ENCODE measurements around the gene NUMA1. TPM values are rescaled to one million over a fixed set of nuclear protein-coding genes. Genes with fewer than 3 reads are reported as not detected.
A peak's percentile ranks its signal among the peaks of the same experiment; 100 is the strongest.

The NUMA1 gene
- total RNA-seq, 2 donors from 2014 or later: 102 to 130 TPM

DNA sequence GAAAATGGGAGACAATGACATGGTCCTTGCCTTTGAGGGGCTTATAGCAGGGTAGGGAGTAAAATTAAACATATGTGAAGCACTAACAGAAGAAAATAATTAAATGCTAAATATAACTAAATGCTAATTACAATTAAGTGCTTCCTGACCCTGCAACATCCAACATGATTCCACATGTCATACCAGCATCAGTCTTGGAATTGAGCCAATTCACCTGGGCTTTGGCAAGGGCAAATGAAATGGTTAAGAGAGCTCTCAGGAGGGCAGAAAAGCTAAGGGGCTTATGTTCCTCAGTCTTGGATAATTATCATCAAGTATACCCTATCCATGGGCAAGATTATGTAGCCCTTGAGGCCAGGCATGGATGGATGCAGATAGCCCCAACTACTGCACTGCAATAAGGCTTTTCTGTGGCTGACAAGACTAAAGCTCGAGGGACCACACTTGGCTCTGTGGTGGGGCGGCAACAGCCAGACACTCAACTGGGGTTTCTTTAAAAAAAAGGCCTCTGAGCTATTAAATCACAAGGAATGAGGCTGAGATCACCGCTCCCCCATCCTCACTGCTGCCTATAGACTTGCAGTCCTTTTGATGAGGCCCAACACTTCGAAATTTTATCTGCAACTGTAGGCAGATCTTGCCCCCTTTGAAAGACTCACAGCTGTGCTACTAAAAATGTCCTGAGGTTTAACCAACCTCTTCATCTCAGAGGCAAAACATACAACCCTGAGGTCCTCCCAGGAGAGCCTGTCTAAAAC, 42.6 kb downstream of the NUMA1 start:
- H3K4me1 ChIP-seq: peaks cover 0 to 55% of the 10 kb centered on the region in 2 donors
- H3K27me3 ChIP-seq: no peaks in the 10 kb centered on the region
- H3K9me3 ChIP-seq: no peaks in the 10 kb centered on the region
- DNase-seq (ENCODE audit: low spot score): no peak
- peak overlapping the region; percentile 97 to 98 for H3K27ac ChIP-seq
- H3K4me3 ChIP-seq: peak overlapping the region; percentile 5 to 60
- H3K36me3 ChIP-seq: peaks cover 29% of the 10 kb centered on the region
- TF ChIP-seq, protein P1, sequence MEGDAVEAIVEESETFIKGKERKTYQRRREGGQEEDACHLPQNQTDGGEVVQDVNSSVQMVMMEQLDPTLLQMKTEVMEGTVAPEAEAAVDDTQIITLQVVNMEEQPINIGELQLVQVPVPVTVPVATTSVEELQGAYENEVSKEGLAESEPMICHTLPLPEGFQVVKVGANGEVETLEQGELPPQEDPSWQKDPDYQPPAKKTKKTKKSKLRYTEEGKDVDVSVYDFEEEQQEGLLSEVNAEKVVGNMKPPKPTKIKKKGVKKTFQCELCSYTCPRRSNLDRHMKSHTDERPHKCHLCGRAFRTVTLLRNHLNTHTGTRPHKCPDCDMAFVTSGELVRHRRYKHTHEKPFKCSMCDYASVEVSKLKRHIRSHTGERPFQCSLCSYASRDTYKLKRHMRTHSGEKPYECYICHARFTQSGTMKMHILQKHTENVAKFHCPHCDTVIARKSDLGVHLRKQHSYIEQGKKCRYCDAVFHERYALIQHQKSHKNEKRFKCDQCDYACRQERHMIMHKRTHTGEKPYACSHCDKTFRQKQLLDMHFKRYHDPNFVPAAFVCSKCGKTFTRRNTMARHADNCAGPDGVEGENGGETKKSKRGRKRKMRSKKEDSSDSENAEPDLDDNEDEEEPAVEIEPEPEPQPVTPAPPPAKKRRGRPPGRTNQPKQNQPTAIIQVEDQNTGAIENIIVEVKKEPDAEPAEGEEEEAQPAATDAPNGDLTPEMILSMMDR (IDR thresholded peaks at IDR 0.05): no peak

DNA sequence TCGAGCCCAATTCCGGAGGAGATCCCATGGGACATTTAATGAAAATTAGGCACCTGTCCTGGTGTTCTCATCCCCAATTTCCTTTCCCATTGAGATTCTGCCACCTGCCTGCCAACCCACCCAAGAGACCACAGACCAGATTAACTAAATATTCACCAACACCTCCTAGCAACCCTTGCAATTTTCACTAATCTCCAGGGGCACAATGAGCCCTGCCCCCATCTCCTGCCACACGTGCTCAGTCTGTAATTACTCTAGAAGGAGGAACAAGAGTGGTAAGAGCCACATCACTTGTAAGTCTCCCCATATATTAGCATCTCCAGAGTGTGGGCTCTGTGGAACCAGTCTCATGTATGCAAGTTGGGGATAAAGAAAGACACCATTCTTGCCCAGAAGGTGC, 43.7 kb downstream of the NUMA1 start:
- H3K27me3 ChIP-seq: no peaks in the 10 kb centered on the region
- TF ChIP-seq, protein P1 (IDR thresholded peaks at IDR 0.05): no peak
- peaks cover 0 to 44% of the 10 kb centered on the region in 2 donors for H3K4me1 ChIP-seq
- peaks cover 35% of the 10 kb centered on the region for H3K36me3 ChIP-seq
- H3K4me3 ChIP-seq: no peak overlapping the region
- DNase-seq (ENCODE audit: low spot score): no peak
- peak overlapping the region in 1 of 2 donors; percentile 28 for H3K27ac ChIP-seq
- H3K9me3 ChIP-seq: no peaks in the 10 kb centered on the region

DNA sequence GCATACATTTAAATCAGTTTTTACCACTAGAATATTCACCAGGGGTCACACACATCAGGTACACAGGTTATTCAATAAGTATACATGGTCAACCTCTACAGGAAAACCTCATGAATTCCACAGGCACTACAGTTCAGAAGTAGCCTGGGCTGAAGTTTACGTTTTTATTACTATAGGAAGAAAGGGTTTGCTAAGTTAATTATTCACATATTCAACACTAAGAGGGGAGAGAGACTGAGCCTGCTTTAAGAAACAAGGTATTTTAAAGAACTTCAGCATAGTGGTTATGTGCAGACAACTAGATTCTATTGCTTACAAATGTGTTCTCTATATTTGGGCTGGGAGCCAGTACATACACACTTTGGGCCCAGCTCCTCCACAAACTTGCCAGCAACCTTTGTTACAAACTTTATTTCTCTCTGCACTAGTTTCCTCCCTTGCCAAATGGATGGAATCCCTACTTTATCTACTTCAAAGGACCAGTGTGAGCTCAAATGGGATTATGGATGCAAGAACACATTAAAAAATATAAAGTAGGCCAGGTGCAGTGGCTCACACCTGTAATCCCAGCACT, 49.8 kb downstream of the NUMA1 start:
- Histone ChIP-seq H3K36me3 (peaks cover 73% of the 10 kb centered on the region), H3K27me3 (no peaks in the 10 kb centered on the region), H3K4me3 (no peak overlapping the region), H3K4me1 (peaks cover 0 to 36% of the 10 kb centered on the region in 2 donors), H3K9me3 (no peaks in the 10 kb centered on the region), H3K27ac (no peak overlapping the region)
- DNase-seq (ENCODE audit: low spot score): no peak
- TF ChIP-seq, protein P1 (IDR thresholded peaks at IDR 0.05): no peak

DNA sequence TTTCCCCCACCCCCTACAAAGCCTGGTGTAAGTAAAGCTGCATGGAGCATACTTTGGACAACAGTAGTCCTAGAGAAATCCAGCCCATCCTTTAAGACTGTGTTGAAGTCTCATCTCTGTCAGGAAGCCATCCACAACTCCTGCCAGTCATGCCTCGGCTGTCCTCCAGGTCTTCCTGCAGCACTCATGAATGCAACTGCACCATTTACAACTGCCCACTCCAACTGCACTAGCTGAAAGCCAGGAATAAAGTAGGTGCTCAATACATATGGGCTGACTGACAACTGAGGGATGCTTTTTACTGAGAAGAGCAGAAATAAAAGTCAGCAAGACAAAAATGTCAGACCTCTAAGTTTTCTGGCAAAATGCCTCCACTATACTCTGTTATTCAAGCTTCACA, 54.3 kb downstream of the NUMA1 start:
- TF ChIP-seq, protein P1 (IDR thresholded peaks at IDR 0.05): no peak
- Histone ChIP-seq H3K4me1 (peaks cover 0 to 40% of the 10 kb centered on the region in 2 donors), H3K27me3 (no peaks in the 10 kb centered on the region), H3K27ac (peak overlapping the region in 1 of 2 donors; percentile 15), H3K4me3 (no peak overlapping the region), H3K9me3 (no peaks in the 10 kb centered on the region), H3K36me3 (peaks cover 77% of the 10 kb centered on the region)
- no peak for DNase-seq (ENCODE audit: low spot score)

DNA sequence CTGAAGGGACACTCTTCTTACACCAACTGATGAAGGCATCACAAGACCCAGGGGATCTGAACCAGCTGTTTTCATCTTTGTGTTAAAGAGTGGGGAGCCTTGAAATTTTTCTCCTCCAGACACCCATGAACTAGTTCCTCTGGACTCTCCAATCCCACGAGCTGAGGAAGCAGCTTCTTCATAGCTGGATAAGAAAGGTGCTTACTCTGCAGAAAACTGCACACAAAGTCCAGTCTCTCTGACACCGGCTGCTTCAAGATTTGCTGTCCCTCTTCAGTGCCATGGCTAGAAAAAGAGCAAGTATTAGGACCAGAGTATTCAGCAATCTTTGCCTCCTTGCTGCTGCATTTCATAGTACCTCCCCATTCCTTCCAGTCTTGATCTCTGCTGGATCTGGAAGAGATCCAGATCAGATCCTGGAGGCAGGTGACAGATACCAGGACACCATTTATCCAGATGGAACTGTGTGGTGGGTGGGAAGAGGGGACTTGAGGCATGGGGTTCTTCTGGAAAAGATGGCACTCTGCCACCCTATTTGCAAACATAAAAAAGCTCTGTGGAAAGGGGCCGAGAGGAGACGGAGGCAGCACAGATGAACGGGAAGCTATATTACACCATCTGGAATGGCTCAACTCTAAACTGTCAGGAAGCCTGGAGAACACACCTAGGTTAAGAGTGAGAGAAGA, 56.1 kb downstream of the NUMA1 start:
- TF ChIP-seq, protein P1 (IDR thresholded peaks at IDR 0.05): no peak
- Histone ChIP-seq H3K4me1 (peaks cover 0 to 33% of the 10 kb centered on the region in 2 donors), H3K36me3 (peaks cover 94% of the 10 kb centered on the region), H3K9me3 (no peaks in the 10 kb centered on the region), H3K27ac (no peak overlapping the region), H3K4me3 (no peak overlapping the region), H3K27me3 (no peaks in the 10 kb centered on the region)
- DNase-seq (ENCODE audit: low spot score): no peak

Measured in right atrium auricular region (tissue), 2 donors.